Upper lobe of left lung (tissue), 4 donors: ENCODE measurements around the gene C1orf87.

Source experiments
- CTCF ChIP-seq, 6 experiments: fragments of 450-650 bp in 4 of 6; fragments of 200-600 bp in 2 of 6; sonication (generic) in 2 of 6; IDR thresholded peaks; one replicate each; pipeline ENCODE4 v1.5.1; 2016 to 2019; ENCODE audit warnings: antibody characterized with exemption in 6 of 6
- EP300 ChIP-seq, 4 donors: sonication (generic); formaldehyde crosslinking; IDR thresholded peaks; one replicate each; pipeline ENCODE4 v1.5.1; 2017; ENCODE audit warnings: antibody characterized with exemption in 4 of 4, control low read depth in 2 of 4
- POLR2A ChIP-seq, 4 donors: fragments of 450-650 bp; IDR thresholded peaks; one replicate each; pipeline ENCODE4 v1.5.1; 2016 to 2017; ENCODE audit warnings: antibody characterized with exemption in 4 of 4, mild to moderate bottlenecking in 2 of 4
- POLR2AphosphoS5 ChIP-seq, 2 donors: sonication (generic); formaldehyde crosslinking; IDR thresholded peaks; one replicate each; pipeline ENCODE4 v1.5.1; 2017; ENCODE audit warnings: antibody characterized with exemption in 2 of 2

DNA sequence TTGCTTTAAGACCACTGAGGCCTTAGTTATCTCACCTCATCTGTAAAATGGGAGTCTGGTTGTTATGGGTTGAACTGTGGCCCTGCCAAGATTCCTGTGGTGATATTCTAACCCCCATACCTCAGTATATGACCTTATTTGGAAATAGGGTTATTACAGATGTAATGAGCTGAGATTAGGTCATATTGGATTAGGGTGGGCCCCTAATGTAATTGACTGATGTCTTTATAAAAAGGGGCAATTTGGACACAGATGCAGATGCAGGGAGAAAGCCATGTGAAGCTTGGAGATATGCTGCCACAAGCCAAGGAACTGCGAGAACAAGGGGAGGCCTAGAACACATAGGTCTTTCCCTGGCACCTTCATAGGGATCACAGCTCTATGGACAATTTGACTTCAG lies 3.9 kb downstream of the C1orf87 start:
- no peak for TF ChIP-seq POLR2A (IDR thresholded peaks at IDR 0.05)
- no peak for TF ChIP-seq CTCF (IDR thresholded peaks at IDR 0.05)
- TF ChIP-seq POLR2AphosphoS5 (IDR thresholded peaks at IDR 0.05) = no peak
- TF ChIP-seq EP300 (IDR thresholded peaks at IDR 0.05) = no peak
